Measurements from ENCODE around the gene PCNA.

The PCNA gene

DNA sequence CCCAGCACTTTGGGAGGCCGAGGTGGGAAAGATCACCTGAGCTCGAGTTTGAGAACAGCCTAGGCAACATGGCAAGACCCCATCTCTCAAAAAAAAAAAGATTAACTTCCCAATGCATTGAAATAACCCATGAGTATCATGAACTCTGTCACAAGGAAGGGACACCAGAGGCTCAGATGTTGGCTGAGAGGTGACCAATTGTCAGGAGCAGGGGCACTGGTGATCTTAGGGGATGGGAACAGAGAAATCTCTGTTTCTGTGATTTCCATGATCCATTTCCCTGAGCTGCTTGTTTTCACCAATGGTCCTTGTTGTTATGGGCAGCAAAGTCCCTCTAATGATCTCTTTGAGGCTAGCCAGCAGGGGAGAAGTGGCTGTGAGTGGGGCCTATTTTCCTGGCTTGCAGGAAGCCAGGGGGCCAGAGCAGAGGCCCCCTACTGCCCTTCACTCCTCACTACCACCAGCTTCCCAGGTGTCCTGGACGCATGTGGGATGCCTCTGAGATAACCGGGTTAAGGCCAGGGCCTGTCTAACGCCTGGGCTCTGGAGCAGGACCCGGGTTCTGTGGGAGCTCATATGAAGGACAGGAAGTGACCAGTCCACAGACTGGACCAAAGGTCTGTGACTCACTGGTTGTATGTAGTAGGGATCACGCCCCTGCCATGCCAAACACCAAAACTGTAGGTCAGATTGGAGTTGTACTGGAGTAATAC, 54.4 kb downstream of the PCNA start:
- no peak for DNase-seq (ENCODE audit: low read depth)

Measured in activated T-cell treated with anti-CD3 and anti-CD28 coated beads for 1 hour (primary cell).